ENCODE data around the gene MAP3K8. TPM values are rescaled to one million over a fixed set of nuclear protein-coding genes. Genes with fewer than 3 reads are reported as not detected.
"Not testable (repeated sequence)": the region's sequence is repeated elsewhere in the genome, so short reads cannot be mapped to it uniquely, and the experiment has no call there.

The MAP3K8 gene
- total RNA-seq, 1 donor from 2014 or later: 15.8 TPM

DNA sequence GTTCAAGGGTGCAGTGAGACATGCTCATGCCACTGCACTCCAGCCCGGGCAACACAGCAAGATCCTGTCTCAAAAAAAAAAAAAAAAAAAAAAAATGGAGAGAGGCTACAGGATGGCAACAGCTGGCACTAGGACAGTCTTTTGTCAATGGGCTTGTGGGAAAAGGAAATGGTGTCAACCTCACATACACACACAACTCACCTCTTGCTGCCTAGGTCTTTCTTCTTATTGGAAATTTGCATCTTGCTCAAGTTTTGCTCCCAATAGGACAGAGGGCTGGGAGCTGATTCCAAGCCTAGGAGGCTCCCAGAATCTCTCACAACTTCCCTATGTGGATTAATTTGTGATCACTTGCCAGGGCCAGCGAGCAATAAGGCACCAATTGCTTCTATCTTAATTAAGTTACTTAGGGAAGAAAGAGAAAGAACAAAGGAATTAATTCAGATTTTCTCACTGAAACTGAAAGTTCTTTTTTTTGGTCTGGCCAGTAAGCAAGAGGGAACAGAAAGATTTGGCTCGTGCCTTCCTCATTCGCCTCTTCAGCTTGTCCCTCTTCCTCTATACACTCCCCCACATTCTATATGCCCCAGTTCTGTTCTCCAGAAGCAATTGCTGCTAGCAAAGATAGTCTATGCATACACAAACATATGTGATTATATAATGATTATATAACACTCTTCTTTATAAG lies 33.8 kb downstream of the MAP3K8 start:
- Histone ChIP-seq H3K4me3 (no peak overlapping the region), H3K36me3 (peaks cover 0 to 4% of the 10 kb centered on the region in 2 donors), H3K4me1 (no peaks in the 10 kb centered on the region), H3K27ac (no peak overlapping the region), H3K27me3 (no peaks in the 10 kb centered on the region), H3K9me3 (no peaks in the 10 kb centered on the region)
- no peak for DNase-seq (ENCODE audit: low spot score in 2 of 2)
- TF ChIP-seq, protein P1, sequence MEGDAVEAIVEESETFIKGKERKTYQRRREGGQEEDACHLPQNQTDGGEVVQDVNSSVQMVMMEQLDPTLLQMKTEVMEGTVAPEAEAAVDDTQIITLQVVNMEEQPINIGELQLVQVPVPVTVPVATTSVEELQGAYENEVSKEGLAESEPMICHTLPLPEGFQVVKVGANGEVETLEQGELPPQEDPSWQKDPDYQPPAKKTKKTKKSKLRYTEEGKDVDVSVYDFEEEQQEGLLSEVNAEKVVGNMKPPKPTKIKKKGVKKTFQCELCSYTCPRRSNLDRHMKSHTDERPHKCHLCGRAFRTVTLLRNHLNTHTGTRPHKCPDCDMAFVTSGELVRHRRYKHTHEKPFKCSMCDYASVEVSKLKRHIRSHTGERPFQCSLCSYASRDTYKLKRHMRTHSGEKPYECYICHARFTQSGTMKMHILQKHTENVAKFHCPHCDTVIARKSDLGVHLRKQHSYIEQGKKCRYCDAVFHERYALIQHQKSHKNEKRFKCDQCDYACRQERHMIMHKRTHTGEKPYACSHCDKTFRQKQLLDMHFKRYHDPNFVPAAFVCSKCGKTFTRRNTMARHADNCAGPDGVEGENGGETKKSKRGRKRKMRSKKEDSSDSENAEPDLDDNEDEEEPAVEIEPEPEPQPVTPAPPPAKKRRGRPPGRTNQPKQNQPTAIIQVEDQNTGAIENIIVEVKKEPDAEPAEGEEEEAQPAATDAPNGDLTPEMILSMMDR (IDR thresholded peaks at IDR 0.05): no peak
- intact Hi-C loops (cut with DNase I): no loop called here

- TF ChIP-seq, protein P1 (IDR thresholded peaks at IDR 0.05): no peak
- no peaks in the 10 kb centered on the region for H3K4me1 ChIP-seq
- no peaks in the 10 kb centered on the region for H3K36me3 ChIP-seq
- DNase-seq (ENCODE audit: low spot score in 2 of 2): peak in 1 of 2 donors; percentile 25
- intact Hi-C loops (cut with DNase I): no loop called here
- no peaks in the 10 kb centered on the region for H3K27me3 ChIP-seq
- no peaks in the 10 kb centered on the region for H3K9me3 ChIP-seq
- no peak overlapping the region for H3K27ac ChIP-seq
- H3K4me3 ChIP-seq: no peak overlapping the region
Measured at GRCh38 chr10:30472414-30473155, 38.6 kb downstream of the MAP3K8 start.

DNA sequence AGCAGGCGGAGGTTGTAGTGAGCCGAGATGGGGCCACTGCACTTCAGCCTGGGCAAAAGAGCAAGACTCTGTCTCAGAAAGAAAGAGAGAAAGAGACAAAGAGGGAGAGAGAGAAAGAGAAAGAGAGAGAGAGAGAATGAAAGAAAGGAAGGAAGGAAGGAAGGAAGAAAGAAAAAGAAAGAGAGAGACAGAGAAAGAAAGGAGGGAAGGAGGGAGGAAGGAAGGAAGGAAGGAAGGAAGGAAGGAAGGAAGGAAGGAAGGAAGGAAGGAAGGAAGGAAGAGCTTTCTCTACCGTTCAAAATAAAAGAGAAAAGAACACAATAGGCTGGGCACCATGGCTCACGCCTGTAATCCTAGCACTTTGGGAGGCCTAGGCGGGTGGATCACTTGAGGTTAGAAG lies 41.5 kb downstream of the MAP3K8 start:
- H3K4me1 ChIP-seq; H3K27ac ChIP-seq; H3K27me3 ChIP-seq; intact Hi-C loops (cut with DNase I); H3K9me3 ChIP-seq; H3K4me3 ChIP-seq; DNase-seq (ENCODE audit: low spot score in 2 of 2); H3K36me3 ChIP-seq: not testable (repeated sequence)

DNA sequence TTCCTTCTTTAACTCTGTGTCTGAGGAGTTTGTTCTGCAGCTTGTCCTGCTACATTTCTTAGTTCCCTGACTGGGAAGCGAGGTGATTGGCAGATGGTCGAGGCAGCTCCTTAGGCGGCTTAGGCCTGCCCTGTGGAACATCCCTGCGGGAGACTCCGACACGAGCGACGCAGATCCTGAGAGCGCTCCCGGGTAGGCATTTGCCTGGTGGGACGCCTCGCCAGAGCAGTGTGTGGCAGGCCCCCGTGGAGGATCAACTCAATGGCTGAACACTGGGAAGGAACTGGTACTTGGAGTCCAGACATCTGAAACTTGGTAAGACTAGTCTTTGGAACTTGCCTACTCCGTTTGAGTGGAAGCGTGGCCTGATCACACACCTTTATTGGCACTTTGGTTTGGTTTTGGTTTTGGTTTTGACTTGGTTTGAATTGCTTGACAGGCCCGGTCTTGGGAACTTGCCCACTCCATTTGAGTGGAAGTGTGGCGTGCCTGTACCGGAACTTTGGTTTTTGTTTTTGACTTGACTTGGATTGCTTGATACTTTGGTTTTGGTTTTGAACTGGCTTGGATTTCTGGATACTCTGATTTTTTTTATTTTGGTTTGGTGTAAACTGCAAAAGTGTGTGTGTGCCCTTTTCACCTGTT lies 42.6 kb downstream of the MAP3K8 start:
- H3K4me3 ChIP-seq: no peak overlapping the region
- H3K9me3 ChIP-seq: no peaks in the 10 kb centered on the region
- TF ChIP-seq, protein P1 (IDR thresholded peaks at IDR 0.05): no peak
- no peaks in the 10 kb centered on the region for H3K4me1 ChIP-seq
- H3K27me3 ChIP-seq: no peaks in the 10 kb centered on the region
- intact Hi-C loops (cut with DNase I): no loop called here
- H3K27ac ChIP-seq: no peak overlapping the region
- no peak for DNase-seq (ENCODE audit: low spot score in 2 of 2)
- H3K36me3 ChIP-seq: no peaks in the 10 kb centered on the region

DNA sequence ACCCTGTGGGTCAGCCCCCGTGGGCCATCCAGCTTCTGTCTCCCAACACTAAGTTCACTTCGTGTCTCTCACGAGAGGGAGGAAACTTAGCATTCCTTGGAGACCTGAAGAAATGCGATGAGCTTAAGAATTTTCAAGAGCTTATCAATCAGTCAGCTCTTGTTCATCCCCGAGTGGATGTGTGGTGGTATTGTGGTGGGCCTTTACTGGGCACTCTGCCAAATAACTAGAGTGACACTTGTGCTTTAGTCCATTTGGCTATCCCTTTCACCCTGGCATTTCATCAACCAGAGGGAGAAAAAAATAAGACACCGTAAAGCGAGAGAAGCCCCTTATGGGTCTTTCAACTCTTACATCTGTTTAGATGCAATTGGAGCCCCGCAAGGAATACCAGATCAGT lies 45.5 kb downstream of the MAP3K8 start:
- H3K4me3 ChIP-seq; DNase-seq (ENCODE audit: low spot score in 2 of 2); H3K36me3 ChIP-seq; H3K4me1 ChIP-seq; intact Hi-C loops (cut with DNase I); H3K27me3 ChIP-seq; H3K27ac ChIP-seq; H3K9me3 ChIP-seq: not testable (repeated sequence)

- no peaks in the 10 kb centered on the region for H3K36me3 ChIP-seq
- no peaks in the 10 kb centered on the region for H3K9me3 ChIP-seq
- H3K27ac ChIP-seq: no peak overlapping the region
- H3K4me3 ChIP-seq: no peak overlapping the region
- H3K27me3 ChIP-seq: no peaks in the 10 kb centered on the region
- intact Hi-C loops (cut with DNase I): no loop called here
- TF ChIP-seq, protein P1 (IDR thresholded peaks at IDR 0.05): no peak
- DNase-seq (ENCODE audit: low spot score in 2 of 2): no peak
- no peaks in the 10 kb centered on the region for H3K4me1 ChIP-seq
Measured at GRCh38 chr10:30481603-30482002, 47.6 kb downstream of the MAP3K8 start.

All from ascending aorta (tissue), 2 donors.